ENCODE data around the gene SUPT3H. TPM values are rescaled to one million over a fixed set of nuclear protein-coding genes. Genes with fewer than 3 reads are reported as not detected.
"Not testable (repeated sequence)": the region's sequence is repeated elsewhere in the genome, so short reads cannot be mapped to it uniquely, and the experiment has no call there.

The SUPT3H gene
- total and polyA plus RNA-seq, 4 donors = 0.85 to 4.8 (median 2.4) TPM

- H3K4me3 ChIP-seq (ENCODE audit: low read depth in 1 of 3, low read length in 3 of 3); H3K9ac ChIP-seq (ENCODE audit: low read depth in 1 of 2, low read length in 2 of 2); H3K9me3 ChIP-seq (ENCODE audit: control insufficient read depth in 4 of 4, low read length in 3 of 4); H3K27ac ChIP-seq (ENCODE audit: low read depth in 1 of 2, low read length in 2 of 2); H3K36me3 ChIP-seq (ENCODE audit: control insufficient read depth in 4 of 4, insufficient read depth in 3 of 4, low read depth in 1 of 4, low read length in 3 of 4); H3K4me1 ChIP-seq (ENCODE audit: control insufficient read depth in 4 of 4, insufficient read depth in 4 of 4, low read length in 3 of 4); H3K27me3 ChIP-seq (ENCODE audit: control insufficient read depth in 4 of 4, insufficient read depth in 4 of 4, low read length in 3 of 4); DNase-seq (ENCODE audit: low spot score): not testable (repeated sequence)
- WGBS = 82% methylated on average over 15 of the region's 15 CpGs
Observed at GRCh38 chr6:45062659-45063058, 315.1 kb downstream of the SUPT3H start.

GRCh38 chr6:45057711-45058110 lies 320.0 kb downstream of the SUPT3H start:
- Histone ChIP-seq H3K27ac (ENCODE audit: low read depth in 1 of 2, low read length in 2 of 2) (no peak overlapping the region), H3K27me3 (ENCODE audit: control insufficient read depth in 4 of 4, insufficient read depth in 4 of 4, low read length in 3 of 4) (no peaks in the 10 kb centered on the region), H3K9ac (ENCODE audit: low read depth in 1 of 2, low read length in 2 of 2) (no peak overlapping the region), H3K36me3 (ENCODE audit: control insufficient read depth in 4 of 4, insufficient read depth in 3 of 4, low read depth in 1 of 4, low read length in 3 of 4) (no peaks in the 10 kb centered on the region), H3K4me1 (ENCODE audit: control insufficient read depth in 4 of 4, insufficient read depth in 4 of 4, low read length in 3 of 4) (no peaks in the 10 kb centered on the region), H3K9me3 (ENCODE audit: control insufficient read depth in 4 of 4, low read length in 3 of 4) (no peaks in the 10 kb centered on the region), H3K4me3 (ENCODE audit: low read depth in 1 of 3, low read length in 3 of 3) (no peak overlapping the region)
- TF ChIP-seq NR2F2 (IDR thresholded peaks at IDR 0.05) (no peak), REST (IDR thresholded peaks at IDR 0.05) (no peak), RAD21 (IDR thresholded peaks at IDR 0.05) (no peak), RXRA (IDR thresholded peaks at IDR 0.05) (no peak), GABPA (IDR thresholded peaks at IDR 0.05 in 1 of 2, conservative IDR thresholded peaks at IDR 0.05 in 1 of 2) (no peak), TAF1 (conservative IDR thresholded peaks at IDR 0.05) (no peak), FOXA2 (IDR thresholded peaks at IDR 0.05) (no peak), SP1 (IDR thresholded peaks at IDR 0.05) (no peak), HNF4G (IDR thresholded peaks at IDR 0.05) (no peak), HNF4A (conservative IDR thresholded peaks at IDR 0.05) (no peak), JUND (IDR thresholded peaks at IDR 0.05) (no peak), EGR1 (IDR thresholded peaks at IDR 0.05; ENCODE audit: low read depth in 2 of 2) (no peak), MAX (IDR thresholded peaks at IDR 0.05) (no peak), YY1 (IDR thresholded peaks at IDR 0.05) (no peak), FOXA1 (IDR thresholded peaks at IDR 0.05) (no peak), ATF3 (IDR thresholded peaks at IDR 0.05) (no peak), CTCF (IDR thresholded peaks at IDR 0.05; ENCODE audit: low read depth, low read length, missing input control) (no peak), ZBTB33 (IDR thresholded peaks at IDR 0.05) (no peak)
- DNase-seq (ENCODE audit: low spot score) = no peak
- WGBS = 80% methylated on average over 3 of the region's 3 CpGs
